Immature natural killer cell (primary cell): ENCODE measurements around the gene APOL1. TPM values are rescaled to one million over a fixed set of nuclear protein-coding genes. Genes with fewer than 3 reads are reported as not detected.
"Not testable (repeated sequence)": the region's sequence is repeated elsewhere in the genome, so short reads cannot be mapped to it uniquely, and the experiment has no call there.

Experiments
- DNase-seq, 3 donors: peaks; one replicate each; pipeline ENCODE4 v3.0.0; 2022; ENCODE audit warnings: mixed read lengths in 1 of 3
- H3K27ac Mint-ChIP-seq, 6 donors: one replicate each; pipeline ENCODE4 v1.8.0; 2020; ENCODE audit warnings: mixed read lengths in 6 of 6, mild to moderate bottlenecking in 5 of 6, inconsistent platforms in 4 of 6, moderate library complexity in 3 of 6
- H3K27me3 Mint-ChIP-seq, 3 donors: one replicate each; pipeline ENCODE4 v1.8.0; 2020 to 2021; ENCODE audit warnings: low read depth in 3 of 3, mild to moderate bottlenecking in 3 of 3, mixed read lengths in 3 of 3, moderate library complexity in 3 of 3, inconsistent platforms in 1 of 3
- H3K36me3 Mint-ChIP-seq, 3 donors: one replicate each; pipeline ENCODE4 v1.8.0; 2020; ENCODE audit warnings: mixed read lengths in 3 of 3, inconsistent platforms in 2 of 3, mild to moderate bottlenecking in 2 of 3
- H3K4me1 Mint-ChIP-seq, 2 donors: one replicate each; pipeline ENCODE4 v1.8.0; 2020; ENCODE audit warnings: inconsistent platforms in 2 of 2, mild to moderate bottlenecking in 2 of 2, mixed read lengths in 2 of 2, moderate library complexity in 1 of 2
- H3K4me3 Mint-ChIP-seq, 5 donors: one replicate each; pipeline ENCODE4 v1.8.0; 2020; ENCODE audit warnings: mild to moderate bottlenecking in 5 of 5, mixed read lengths in 5 of 5, inconsistent platforms in 3 of 5, moderate library complexity in 3 of 5
- H3K9me3 Mint-ChIP-seq, 6 donors: one replicate each; pipeline ENCODE4 v1.8.0; 2020; ENCODE audit warnings: mild to moderate bottlenecking in 6 of 6, mixed read lengths in 6 of 6, inconsistent platforms in 4 of 6, moderate library complexity in 3 of 6
- polyA plus RNA-seq, 3 donors: library from polyadenylated mRNA; unstranded; fragments of 300-500 nt; fragmentation: Illumina TruSeq; gene quantifications; one replicate each; pipeline ENCODE4 v1.2.3, GENCODE V29; 2021

Gene APOL1
- polyA plus RNA-seq, 3 donors from 2014 or later = 8.7 to 65.8 (median 14.8) TPM

DNA sequence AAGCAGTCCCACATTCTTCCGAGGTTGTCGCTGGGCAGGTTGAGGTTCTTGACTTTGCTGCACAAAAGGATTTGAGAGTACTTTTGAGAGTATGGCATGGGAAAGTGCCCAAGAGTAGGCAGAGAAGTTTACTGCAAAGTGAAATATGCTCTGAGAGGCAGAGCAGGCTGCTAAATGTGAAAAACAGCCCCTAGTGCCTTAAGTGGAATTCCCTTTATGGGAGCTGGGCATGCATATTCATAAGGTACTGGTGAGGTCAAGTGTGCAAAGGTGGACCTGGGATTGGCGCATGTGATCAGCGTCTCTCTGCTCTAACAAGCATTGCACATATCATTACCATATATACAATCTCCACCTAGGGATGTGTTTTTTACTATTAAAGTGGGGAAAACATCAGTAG, 39.3 kb upstream of the APOL1 start:
- peaks cover 0 to 39% (median 2%) of the 10 kb centered on the region in 3 donors for H3K27me3 Mint-ChIP-seq
- H3K9me3 Mint-ChIP-seq = peaks cover 7 to 14% (median 9%) of the 10 kb centered on the region in 6 donors
- H3K36me3 Mint-ChIP-seq = peaks cover 0 to 5% (median 4%) of the 10 kb centered on the region in 3 donors
- no peak overlapping the region for H3K27ac Mint-ChIP-seq
- no peak for DNase-seq
- peaks cover 18 to 29% of the 10 kb centered on the region in 2 donors for H3K4me1 Mint-ChIP-seq
- H3K4me3 Mint-ChIP-seq = no peak overlapping the region

DNA sequence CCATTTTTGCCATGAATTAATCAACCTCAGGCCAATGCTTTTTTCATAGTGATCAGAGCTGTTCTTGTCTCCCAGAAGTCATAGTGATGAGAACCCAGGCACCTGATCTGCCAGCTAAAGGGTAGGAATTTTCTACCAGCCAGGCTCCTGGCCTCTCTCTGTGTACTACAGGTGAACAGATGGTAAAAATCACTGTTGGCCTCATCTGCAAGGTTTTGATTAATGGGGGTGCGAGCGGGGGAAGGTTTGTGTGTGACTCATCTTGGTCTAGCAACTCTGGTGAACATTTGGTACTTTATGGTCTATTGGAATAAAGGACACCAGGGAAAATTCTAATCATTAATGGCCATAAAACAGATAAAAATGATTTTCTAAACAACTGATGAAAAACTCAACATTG, 37.0 kb upstream of the APOL1 start:
- peaks cover 10 to 19% of the 10 kb centered on the region in 2 donors for H3K4me1 Mint-ChIP-seq
- no peaks in the 10 kb centered on the region for H3K9me3 Mint-ChIP-seq
- H3K4me3 Mint-ChIP-seq = no peak overlapping the region
- peaks cover 2 to 31% (median 4%) of the 10 kb centered on the region in 3 donors for H3K27me3 Mint-ChIP-seq
- DNase-seq = no peak
- no peaks in the 10 kb centered on the region for H3K36me3 Mint-ChIP-seq
- no peak overlapping the region for H3K27ac Mint-ChIP-seq

- no peak for DNase-seq
- Mint-ChIP-seq H3K4me1 (peaks cover 2 to 15% of the 10 kb centered on the region in 2 donors), H3K36me3 (peaks cover 0 to 3% (median 0%) of the 10 kb centered on the region in 3 donors), H3K27ac (no peak overlapping the region), H3K27me3 (peaks cover 2 to 18% (median 4%) of the 10 kb centered on the region in 3 donors), H3K9me3 (no peaks in the 10 kb centered on the region), H3K4me3 (no peak overlapping the region)
Observed at GRCh38 chr22:36218648-36219193, 34.2 kb upstream of the APOL1 start.

DNA sequence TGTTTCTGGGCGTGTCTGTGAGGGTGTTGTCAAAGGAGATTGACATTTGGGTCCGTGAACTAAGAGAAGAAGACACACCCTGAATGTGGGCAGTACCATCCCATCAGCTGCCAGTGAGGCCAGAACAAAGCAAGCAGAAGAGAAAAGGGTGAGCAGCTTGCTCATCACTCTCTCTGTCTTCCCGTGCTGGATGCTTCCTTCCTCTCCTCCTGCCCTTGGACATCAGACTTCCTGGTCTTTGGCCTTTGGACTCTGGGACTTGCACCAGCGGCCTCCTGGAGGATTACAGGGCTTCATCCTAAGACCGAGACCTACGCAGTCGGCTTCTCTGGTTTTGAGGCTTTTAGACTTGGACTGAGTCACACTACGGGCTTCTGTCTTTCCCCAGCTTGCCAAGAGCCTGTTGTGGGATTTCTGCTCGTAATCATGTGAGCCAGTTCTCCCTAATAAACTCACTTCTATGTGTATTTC, 32.4 kb upstream of the APOL1 start:
- no peak overlapping the region for H3K4me3 Mint-ChIP-seq
- no peak overlapping the region for H3K27ac Mint-ChIP-seq
- no peaks in the 10 kb centered on the region for H3K9me3 Mint-ChIP-seq
- no peak for DNase-seq
- peaks cover 0 to 3% (median 3%) of the 10 kb centered on the region in 3 donors for H3K36me3 Mint-ChIP-seq
- H3K4me1 Mint-ChIP-seq = peaks cover 2 to 15% of the 10 kb centered on the region in 2 donors
- peaks cover 2 to 18% (median 4%) of the 10 kb centered on the region in 3 donors for H3K27me3 Mint-ChIP-seq

- peak in 2 of 3 donors; percentile 19 to 34 for DNase-seq
Observed at GRCh38 chr22:36221799-36222751, 30.9 kb upstream of the APOL1 start.

GRCh38 chr22:36222887-36223450, 30.0 kb upstream of the APOL1 start:
- Mint-ChIP-seq H3K4me1 (peaks cover 4 to 15% of the 10 kb centered on the region in 2 donors), H3K27me3 (peaks cover 2 to 4% (median 4%) of the 10 kb centered on the region in 3 donors), H3K9me3 (no peaks in the 10 kb centered on the region), H3K36me3 (peaks cover 3 to 14% (median 7%) of the 10 kb centered on the region in 3 donors), H3K4me3 (no peak overlapping the region), H3K27ac (peak overlapping the region in 1 of 6 donors; percentile 45)
- no peak for DNase-seq

More at GRCh38 chr22:36221799-36222751, 30.9 kb upstream of the APOL1 start:
- Mint-ChIP-seq H3K4me1 (peaks cover 2 to 15% of the 10 kb centered on the region in 2 donors), H3K27ac (no peak overlapping the region), H3K27me3 (peaks cover 2 to 6% (median 4%) of the 10 kb centered on the region in 3 donors), H3K9me3 (no peaks in the 10 kb centered on the region), H3K36me3 (peaks cover 3 to 7% (median 7%) of the 10 kb centered on the region in 3 donors), H3K4me3 (peak overlapping the region in 3 of 5 donors; percentile 24 to 68 (median 60))

DNA sequence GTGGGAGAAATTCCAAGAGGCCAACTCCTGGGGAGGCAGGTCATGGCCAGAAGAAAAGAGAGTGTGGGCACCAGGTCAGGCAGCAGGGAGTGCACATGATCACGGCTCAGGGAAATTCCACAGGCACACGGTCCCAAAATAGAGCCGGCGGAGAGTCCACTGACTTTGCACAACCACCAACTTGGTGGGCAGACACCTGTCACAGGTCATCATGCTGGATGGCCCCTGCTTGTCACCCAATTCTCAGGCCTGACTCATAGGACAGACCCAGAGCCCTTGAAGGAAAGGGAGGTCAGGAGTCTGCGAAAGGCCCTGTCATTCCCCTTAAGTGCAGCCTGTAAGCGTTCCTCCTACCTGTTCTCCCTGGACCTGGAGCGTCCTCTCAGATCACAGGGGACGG, 29.4 kb upstream of the APOL1 start:
- DNase-seq = no peak
- H3K4me3 Mint-ChIP-seq = no peak overlapping the region
- H3K4me1 Mint-ChIP-seq = peaks cover 4 to 15% of the 10 kb centered on the region in 2 donors
- no peaks in the 10 kb centered on the region for H3K9me3 Mint-ChIP-seq
- no peak overlapping the region for H3K27ac Mint-ChIP-seq
- peaks cover 8 to 18% (median 12%) of the 10 kb centered on the region in 3 donors for H3K36me3 Mint-ChIP-seq
- H3K27me3 Mint-ChIP-seq = peaks cover 2 to 4% (median 4%) of the 10 kb centered on the region in 3 donors

- DNase-seq = no peak
- H3K27ac Mint-ChIP-seq = peak overlapping the region in 3 of 6 donors; percentile 17 to 51 (median 17)
- no peak overlapping the region for H3K4me3 Mint-ChIP-seq
- H3K9me3 Mint-ChIP-seq = no peaks in the 10 kb centered on the region
- peaks cover 2 to 4% (median 4%) of the 10 kb centered on the region in 3 donors for H3K27me3 Mint-ChIP-seq
- H3K4me1 Mint-ChIP-seq = peaks cover 4 to 15% of the 10 kb centered on the region in 2 donors
- H3K36me3 Mint-ChIP-seq = peaks cover 8 to 22% (median 19%) of the 10 kb centered on the region in 3 donors
Observed at GRCh38 chr22:36224245-36224644, 28.7 kb upstream of the APOL1 start.

GRCh38 chr22:36225333-36225922, 27.5 kb upstream of the APOL1 start:
- H3K27ac Mint-ChIP-seq = peak overlapping the region in 2 of 6 donors; percentile 45 to 56
- DNase-seq = no peak
- peaks cover 2 to 3% (median 2%) of the 10 kb centered on the region in 3 donors for H3K27me3 Mint-ChIP-seq
- H3K36me3 Mint-ChIP-seq = peaks cover 9 to 26% (median 22%) of the 10 kb centered on the region in 3 donors
- peaks cover 4 to 15% of the 10 kb centered on the region in 2 donors for H3K4me1 Mint-ChIP-seq
- H3K4me3 Mint-ChIP-seq = no peak overlapping the region
- no peaks in the 10 kb centered on the region for H3K9me3 Mint-ChIP-seq

- H3K36me3 Mint-ChIP-seq = peaks cover 12 to 28% (median 26%) of the 10 kb centered on the region in 3 donors
- no peaks in the 10 kb centered on the region for H3K9me3 Mint-ChIP-seq
- H3K27ac Mint-ChIP-seq = peak overlapping the region in 3 of 6 donors; percentile 19 to 56 (median 24)
- DNase-seq = no peak
- H3K27me3 Mint-ChIP-seq = peaks cover 2% of the 10 kb centered on the region in 3 donors
- no peak overlapping the region for H3K4me3 Mint-ChIP-seq
- H3K4me1 Mint-ChIP-seq = peaks cover 4 to 15% of the 10 kb centered on the region in 2 donors
Observed at GRCh38 chr22:36226189-36226588, 26.7 kb upstream of the APOL1 start.

DNA sequence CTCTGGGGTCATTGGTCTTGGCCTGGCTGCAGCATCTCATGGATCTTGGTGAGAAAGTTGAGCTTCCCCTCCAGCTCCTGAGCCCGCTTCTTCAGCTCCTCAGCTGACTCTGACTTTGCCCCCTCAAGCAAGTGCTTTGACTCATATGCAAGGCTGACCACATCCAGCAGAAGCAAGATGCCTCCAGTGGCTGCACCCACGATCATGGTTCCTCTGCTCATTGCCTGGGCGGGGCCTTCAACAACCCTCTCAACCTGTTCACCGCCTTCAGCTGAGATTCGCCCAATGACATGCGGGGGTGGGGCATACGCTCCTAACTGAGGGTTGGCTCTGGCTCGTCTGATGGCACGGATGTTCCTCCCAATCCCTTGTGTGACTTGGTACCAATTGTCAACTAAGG, 25.5 kb upstream of the APOL1 start:
- Mint-ChIP-seq H3K4me1 (peaks cover 5 to 9% of the 10 kb centered on the region in 2 donors), H3K9me3 (no peaks in the 10 kb centered on the region), H3K4me3 (no peak overlapping the region), H3K36me3 (peaks cover 21 to 39% (median 33%) of the 10 kb centered on the region in 3 donors), H3K27ac (no peak overlapping the region), H3K27me3 (peaks cover 2% of the 10 kb centered on the region in 3 donors)
- DNase-seq = no peak

- DNase-seq = no peak
- no peak overlapping the region for H3K4me3 Mint-ChIP-seq
- H3K4me1 Mint-ChIP-seq = peaks cover 5 to 6% of the 10 kb centered on the region in 2 donors
- H3K27me3 Mint-ChIP-seq = peaks cover 0 to 2% (median 2%) of the 10 kb centered on the region in 3 donors
- no peaks in the 10 kb centered on the region for H3K9me3 Mint-ChIP-seq
- H3K27ac Mint-ChIP-seq = peak overlapping the region in 1 of 6 donors; percentile 30
- H3K36me3 Mint-ChIP-seq = peaks cover 22 to 41% (median 33%) of the 10 kb centered on the region in 3 donors
Observed at GRCh38 chr22:36227806-36228205, 25.1 kb upstream of the APOL1 start.

DNA sequence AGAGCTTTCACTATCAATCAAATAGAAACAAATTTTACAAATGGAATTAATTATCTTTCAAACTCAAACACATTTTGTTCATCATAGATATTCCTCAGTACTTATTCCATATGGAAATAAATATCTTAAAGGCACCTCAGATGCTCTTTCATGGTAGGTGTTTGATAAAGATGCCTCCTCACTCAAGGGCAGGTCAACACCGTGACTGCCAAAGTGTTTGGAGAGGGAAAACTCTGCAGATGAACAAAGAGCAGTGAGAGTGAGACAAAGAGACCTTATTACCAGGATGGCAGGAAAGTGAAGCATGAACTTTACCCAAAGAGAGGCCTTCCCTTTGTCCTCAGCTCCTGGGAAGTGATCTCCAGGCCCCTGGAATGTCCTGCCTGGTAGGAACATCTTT, 24.6 kb upstream of the APOL1 start:
- peak overlapping the region in 2 of 6 donors; percentile 12 to 30 for H3K27ac Mint-ChIP-seq
- H3K27me3 Mint-ChIP-seq, H3K9me3 Mint-ChIP-seq: not testable (repeated sequence)

More for the DNA sequence above, 24.6 kb upstream of the APOL1 start:
- H3K4me1 Mint-ChIP-seq, DNase-seq, H3K4me3 Mint-ChIP-seq: not testable (repeated sequence)
- peaks cover 18 to 44% (median 33%) of the 10 kb centered on the region in 3 donors for H3K36me3 Mint-ChIP-seq
